H1 (cell line): ENCODE results near the gene PRKCD. TPM values are rescaled to one million over a fixed set of nuclear protein-coding genes. Genes with fewer than 3 reads are reported as not detected.

ENCODE experiments used
- CTCF ChIA-PET: fragments of 300-600 bp; sonication (Branson Sonifier 250); formaldehyde crosslinking; loops from one replicate; lab custom pipeline; 2021; ENCODE audit not compliant: partially characterized antibody; lab: Charles Lee
- POLR2A ChIA-PET: fragments of 300-600 bp; sonication (Branson Sonifier 250); formaldehyde crosslinking; loops from one replicate; lab custom pipeline; 2021; ENCODE audit warnings: inconsistent platforms; ENCODE audit not compliant: partially characterized antibody; lab: Charles Lee
- DNase-seq, 2 experiments: peaks; one replicate each; pipeline versions ENCODE4 v3.0.0 to v3.0.0-alpha.2; 2010 to 2022; ENCODE audit warnings: low spot score in 2 of 2, low read depth in 1 of 2, mixed read lengths in 1 of 2
- FAIRE-seq: peaks from 2 replicates; lab custom pipeline; 2011; peaks lifted over from hg19 to GRCh38; lab: Jason Lieb, UNC
- H2AFZ ChIP-seq: 2 replicates; pipeline ENCODE4 v1.8.1; 2012; ENCODE audit warnings: low read length, inconsistent platforms
- H2AK5ac ChIP-seq: 2 replicates; pipeline ENCODE4 v1.6.1; 2013; ENCODE audit warnings: low read depth, low read length
- H2BK120ac ChIP-seq: replicated peaks from 2 replicates; pipeline ENCODE3; 2013; ENCODE audit warnings: low read depth, low read length, inconsistent platforms
- H2BK12ac ChIP-seq: 2 replicates; pipeline ENCODE4 v1.6.1; 2013; ENCODE audit warnings: low read depth, low read length
- H2BK15ac ChIP-seq: 2 replicates; pipeline ENCODE4 v1.6.1; 2013; ENCODE audit warnings: low read length
- H2BK20ac ChIP-seq: 2 replicates; pipeline ENCODE4 v1.6.1; 2013; ENCODE audit warnings: low read length
- H2BK5ac ChIP-seq: 2 replicates; pipeline ENCODE4 v1.6.1; 2013; ENCODE audit warnings: low read depth, low read length
- H3K14ac ChIP-seq: 2 replicates; pipeline ENCODE4 v1.6.1; 2013; ENCODE audit warnings: inconsistent platforms; ENCODE audit not compliant: insufficient read length
- H3K18ac ChIP-seq: 2 replicates; pipeline ENCODE4 v1.6.1; 2013; ENCODE audit warnings: low read length; ENCODE audit errors: extremely low read depth
- H3K23ac ChIP-seq: 2 replicates; pipeline ENCODE4 v1.6.1; 2013; ENCODE audit warnings: inconsistent platforms; ENCODE audit not compliant: insufficient read length
- H3K23me2 ChIP-seq: 2 replicates; pipeline ENCODE4 v1.6.1; 2013; ENCODE audit warnings: low read depth, low read length
- H3K27ac ChIP-seq: 2 replicates; pipeline ENCODE4 v1.6.1; 2011; ENCODE audit warnings: low read depth, low read length, inconsistent platforms
- H3K27me3 ChIP-seq, 4 experiments: replicated peaks in 1 of 4; 1 replicate in 1 of 4; 2 replicates in 3 of 4; pipeline versions ENCODE4 v1.6.1 to v1.8.1; 2011 to 2013; ENCODE audit warnings: low read length in 3 of 4, mild to moderate bottlenecking in 3 of 4, inconsistent platforms in 2 of 4, mixed read lengths in 2 of 4, moderate library complexity in 1 of 4; ENCODE audit not compliant: control insufficient read depth in 3 of 4, insufficient read depth in 3 of 4; ENCODE audit errors: extremely low read depth in 1 of 4
- H3K36me3 ChIP-seq, 4 experiments: 2 replicates each; pipeline versions ENCODE4 v1.6.1 to v1.8.1; 2011 to 2013; ENCODE audit warnings: mild to moderate bottlenecking in 4 of 4, low read length in 3 of 4, moderate library complexity in 2 of 4, control low read depth in 1 of 4, inconsistent platforms in 1 of 4; ENCODE audit not compliant: insufficient read depth in 4 of 4, control insufficient read depth in 2 of 4
- H3K4ac ChIP-seq: replicated peaks from 2 replicates; pipeline ENCODE3; 2013; ENCODE audit warnings: low read length, low read depth, mixed read lengths, inconsistent platforms; ENCODE audit not compliant: insufficient read length
- H3K4me1 ChIP-seq, 4 experiments: replicated peaks in 1 of 4; 1 replicate in 1 of 4; 2 replicates in 3 of 4; pipeline versions ENCODE4 v1.6.1 to v1.8.1; 2011 to 2013; ENCODE audit warnings: low read length in 3 of 4, inconsistent platforms in 2 of 4, mixed read lengths in 1 of 4; ENCODE audit not compliant: insufficient read depth in 4 of 4, control insufficient read depth in 3 of 4
- H3K4me2 ChIP-seq, 2 experiments: 2 replicates each; pipeline versions ENCODE4 v1.6.1 to v1.8.1; 2011 to 2013; ENCODE audit warnings: low read depth in 2 of 2, low read length in 2 of 2, control low read depth in 1 of 2, inconsistent platforms in 1 of 2, mild to moderate bottlenecking in 1 of 2; ENCODE audit not compliant: insufficient read depth in 1 of 2
- H3K4me3 ChIP-seq, 4 experiments: fragments of 200-600, 300-600 bp in 1 of 4; sonication (generic), shearing (Covaris generic), sonication (Bioruptor Twin) in 1 of 4; 2 replicates each; pipeline versions ENCODE4 v1.5.1 to v1.8.1; 2011 to 2016; ENCODE audit warnings: low read length in 4 of 4, low read depth in 3 of 4, control low read depth in 2 of 4, inconsistent platforms in 2 of 4, mild to moderate bottlenecking in 2 of 4, mixed read lengths in 1 of 4, moderate library complexity in 1 of 4; ENCODE audit not compliant: insufficient read depth in 2 of 4; ENCODE audit errors: extremely low read depth in 1 of 4
- H3K56ac ChIP-seq: replicated peaks from 2 replicates; pipeline ENCODE3; 2013; ENCODE audit warnings: low read depth, mild to moderate bottlenecking, mixed read lengths, low read length, inconsistent platforms; ENCODE audit not compliant: insufficient read length
- H3K79me1 ChIP-seq: 2 replicates; pipeline ENCODE4 v1.6.1; 2013; ENCODE audit warnings: low read depth, low read length, control low read depth
- H3K79me2 ChIP-seq, 2 experiments: 2 replicates each; pipeline versions ENCODE4 v1.6.1 to v1.8.1; 2012 to 2013; ENCODE audit warnings: low read length in 2 of 2, mild to moderate bottlenecking in 2 of 2, inconsistent platforms in 1 of 2; ENCODE audit not compliant: insufficient read depth in 2 of 2, control insufficient read depth in 1 of 2
- H3K9ac ChIP-seq, 4 experiments: replicated peaks in 1 of 4; 1 replicate in 1 of 4; 2 replicates in 3 of 4; pipeline versions ENCODE4 v1.6.1 to v1.8.1; 2011 to 2013; ENCODE audit warnings: low read depth in 3 of 4, low read length in 3 of 4, control low read depth in 2 of 4, mild to moderate bottlenecking in 2 of 4, moderate library complexity in 2 of 4, inconsistent platforms in 1 of 4; ENCODE audit errors: extremely low read depth in 1 of 4
- H3K9me3 ChIP-seq, 2 experiments: 2 replicates each; pipeline versions ENCODE4 v1.6.1 to v1.8.1; 2012 to 2013; ENCODE audit warnings: mild to moderate bottlenecking in 2 of 2, moderate library complexity in 2 of 2, control low read depth in 1 of 2, inconsistent platforms in 1 of 2, low read depth in 1 of 2, low read length in 1 of 2, mixed read lengths in 1 of 2; ENCODE audit not compliant: insufficient read depth in 2 of 2
- H4K20me1 ChIP-seq, 2 experiments: replicated peaks in 1 of 2; 2 replicates each; pipeline versions ENCODE3 to v1.8.1; 2011 to 2013; ENCODE audit warnings: inconsistent platforms in 2 of 2, low read length in 2 of 2, mild to moderate bottlenecking in 1 of 2; ENCODE audit not compliant: insufficient read depth in 2 of 2, control insufficient read depth in 1 of 2
- H4K5ac ChIP-seq: 2 replicates; pipeline ENCODE4 v1.6.1; 2013; ENCODE audit warnings: low read length, low read depth, mixed read lengths, inconsistent platforms; ENCODE audit not compliant: insufficient read length
- H4K8ac ChIP-seq: 2 replicates; pipeline ENCODE4 v1.8.0; 2013; ENCODE audit warnings: mild to moderate bottlenecking, moderate library complexity, low read length, inconsistent platforms; ENCODE audit not compliant: insufficient read depth; ENCODE audit errors: extremely low read depth
- H4K91ac ChIP-seq: replicated peaks from 2 replicates; pipeline ENCODE3; 2013; ENCODE audit warnings: low read length, mixed read lengths, inconsistent platforms; ENCODE audit not compliant: insufficient read length
- MAFK ChIP-seq: IDR thresholded peaks from 2 replicates; pipeline ENCODE4 v1.6.1; 2012; ENCODE audit warnings: low read depth, mild to moderate bottlenecking, improper control_type of control experiment, low read length
- MAX ChIP-seq: IDR thresholded peaks from 2 replicates; pipeline ENCODE4 v1.6.1; 2012; ENCODE audit warnings: inconsistent platforms
- WGBS, 2 experiments: shearing (Covaris generic) in 1 of 2; methylation state at CpG; one replicate each; pipeline versions ENCODE4 v1.1.6 to v1.1.7; 2013 to 2015; ENCODE audit warnings: low lambda C conversion rate in 2 of 2, mixed read lengths in 2 of 2, inconsistent platforms in 1 of 2, low coverage in 1 of 2, missing lambda C conversion rate in 1 of 2; ENCODE audit not compliant: insufficient replicate concordance in 2 of 2, insufficient coverage in 1 of 2, insufficient read length in 1 of 2; ENCODE audit errors: extremely low coverage in 1 of 2, missing lambda C conversion rate in 1 of 2; 5-methylcytosine and 5-hydroxymethylcytosine counted together
- polyA plus RNA-seq, 7 experiments: library from polyadenylated mRNA; depleted of rRNA in 3 of 7; stranded (reverse) in 5 of 7; unstranded in 2 of 7; fragments of >200 nt in 5 of 7; fragments of 200-250 nt in 2 of 7; gene quantifications; 1 replicate in 5 of 7; 2 replicates in 1 of 7; 4 replicates in 1 of 7; pipeline versions ENCODE4 v1.2.1 to v1.2.3, GENCODE V29; 2011 to 2013; ENCODE audit warnings: missing spikeins in 2 of 7, mixed read lengths in 2 of 7
- total RNA-seq: library from RNA; stranded (reverse); fragmentation: NEBNext Ultra II Directional; extraction: Animal tissue kit (Norgen Biotek cat#: 25700); gene quantifications from 2 replicates; pipeline ENCODE4 v1.2.1, GENCODE V29; 2021

PRKCD gene
- total and polyA plus RNA-seq, 2 of the 8 experiments (the other 6 are each of a cell fraction or from before 2014, with no cell fraction given) = 22.6 to 23.9 TPM

- Histone ChIP-seq H4K20me1 (peaks cover 3 to 13% of the 10 kb centered on the region in 2 experiments), H3K36me3 (no peaks in the 10 kb centered on the region), H3K4me3 (peak overlapping the region; percentile 85 to 94 (median 92)), H3K18ac (peak overlapping the region; percentile 71; the same call in 1 of the 2 replicates), H3K79me2 (peaks cover 0 to 9% of the 10 kb centered on the region in 2 experiments; a peak in 1 of 4 replicates), H2BK5ac (peak overlapping the region; percentile 84), H3K9me3 (no peaks in the 10 kb centered on the region), H4K91ac (no peak overlapping the region), H3K27me3 (peaks cover 0 to 8% (median 4%) of the 10 kb centered on the region in 4 experiments; a peak in 3 of 7 replicates), H3K23ac (no peak overlapping the region), H4K5ac (no peak overlapping the region), H3K9ac (peak overlapping the region in 1 of 4 experiments; percentile 54; a peak in 1 of 7 replicates), H2BK120ac (no peak overlapping the region), H3K23me2 (peaks cover 11% of the 10 kb centered on the region), H3K4me2 (peak overlapping the region; percentile 87 to 93), H2AFZ (no peak overlapping the region), H2BK20ac (peak overlapping the region; percentile 80; the same call in 1 of the 2 replicates), H4K8ac (no peak overlapping the region; the same call in 1 of the 2 replicates), H3K56ac (no peak overlapping the region), H2BK12ac (peak overlapping the region; percentile 99), H3K4me1 (peaks cover 3 to 31% (median 15%) of the 10 kb centered on the region in 4 experiments), H2AK5ac (peak overlapping the region; percentile 96; the same call in 1 of the 2 replicates), H3K14ac (no peak overlapping the region), H3K79me1 (peaks cover 18% of the 10 kb centered on the region), H3K27ac (no peak overlapping the region), H2BK15ac (peak overlapping the region; percentile 82), H3K4ac (peak overlapping the region; percentile 30)
- TF ChIP-seq MAFK (no peak), MAX (peak; percentile 21; the same call in 1 of the 2 replicates)
- WGBS, 2 experiments = 17% methylated on average over 8 of the region's 49 CpGs; no CpG with 5 or more reads in 1 of the 2 experiments
- DNase-seq = no peak
- FAIRE-seq = no peak
- ChIA-PET CTCF (interaction anchor here (4.5 kb wide), 1 partner anchor 35 kb away, joined by 31 read pairs; no protein-coding TSS in a partner anchor), POLR2A (interaction anchor here (1.8 to 7.4 kb wide), 2 partner anchors 8 to 14 kb away, joined by 5 to 56 read pairs; no protein-coding TSS in a partner anchor)
Measured at GRCh38 chr3:53161820-53162671, 1.0 kb downstream of the PRKCD start.
